ENCODE data around the gene SNX10.

DNA sequence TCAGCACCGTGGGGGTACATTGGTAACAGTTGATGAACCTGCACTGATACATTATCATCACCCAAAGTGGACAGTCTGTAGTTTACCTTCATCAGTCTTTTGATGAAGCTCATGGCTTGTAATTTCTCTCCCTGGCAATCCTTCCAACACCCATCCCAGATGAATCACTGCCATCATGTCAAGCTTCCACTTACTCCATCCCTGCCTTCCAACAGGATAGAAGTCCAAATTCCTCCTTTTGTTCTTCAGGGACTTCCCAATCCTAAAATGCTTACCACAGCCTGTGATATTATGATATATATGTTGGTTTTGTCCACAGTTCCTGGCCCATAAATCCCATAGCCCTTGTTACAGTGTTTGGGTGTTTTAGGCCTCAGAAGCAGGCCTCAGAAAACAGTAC lies 16.1 kb downstream of the SNX10 start:
- TF ChIP-seq, protein P1, sequence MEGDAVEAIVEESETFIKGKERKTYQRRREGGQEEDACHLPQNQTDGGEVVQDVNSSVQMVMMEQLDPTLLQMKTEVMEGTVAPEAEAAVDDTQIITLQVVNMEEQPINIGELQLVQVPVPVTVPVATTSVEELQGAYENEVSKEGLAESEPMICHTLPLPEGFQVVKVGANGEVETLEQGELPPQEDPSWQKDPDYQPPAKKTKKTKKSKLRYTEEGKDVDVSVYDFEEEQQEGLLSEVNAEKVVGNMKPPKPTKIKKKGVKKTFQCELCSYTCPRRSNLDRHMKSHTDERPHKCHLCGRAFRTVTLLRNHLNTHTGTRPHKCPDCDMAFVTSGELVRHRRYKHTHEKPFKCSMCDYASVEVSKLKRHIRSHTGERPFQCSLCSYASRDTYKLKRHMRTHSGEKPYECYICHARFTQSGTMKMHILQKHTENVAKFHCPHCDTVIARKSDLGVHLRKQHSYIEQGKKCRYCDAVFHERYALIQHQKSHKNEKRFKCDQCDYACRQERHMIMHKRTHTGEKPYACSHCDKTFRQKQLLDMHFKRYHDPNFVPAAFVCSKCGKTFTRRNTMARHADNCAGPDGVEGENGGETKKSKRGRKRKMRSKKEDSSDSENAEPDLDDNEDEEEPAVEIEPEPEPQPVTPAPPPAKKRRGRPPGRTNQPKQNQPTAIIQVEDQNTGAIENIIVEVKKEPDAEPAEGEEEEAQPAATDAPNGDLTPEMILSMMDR (optimal IDR thresholded peaks at IDR 0.05 in 1 of 3, IDR thresholded peaks at IDR 0.05 in 1 of 3, conservative IDR thresholded peaks at IDR 0.05 in 1 of 3; ENCODE audit: extremely low read depth in 1 of 3, insufficient read depth in 2 of 3, low read length in 3 of 3): no peak
- TF ChIP-seq EZH2 (IDR thresholded peaks at IDR 0.05; ENCODE audit: low read length): no peak

Data from keratinocyte (primary cell).